ENCODE data around the gene EIF4E1B.

DNA sequence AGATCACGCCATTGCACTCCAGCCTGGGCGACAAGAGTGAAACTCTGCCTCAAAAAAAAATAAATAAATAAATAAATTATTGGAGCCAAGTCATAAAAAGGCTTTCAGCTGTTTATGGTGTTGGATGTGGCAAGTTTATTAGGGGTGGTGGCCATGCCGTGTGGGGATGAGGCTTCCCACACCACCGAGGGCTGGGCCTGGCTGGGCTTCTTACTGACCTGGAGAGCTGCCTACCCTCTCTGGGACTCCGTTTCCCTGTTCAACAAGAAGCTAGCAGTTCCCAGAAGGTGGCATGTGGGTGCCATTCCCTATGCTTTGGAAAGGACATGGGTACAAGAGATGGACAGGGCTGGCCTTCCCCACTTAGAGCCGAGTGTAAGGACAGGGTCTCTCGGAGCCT is 43.1 kb upstream of the EIF4E1B start:
- TF ChIP-seq CTCF (conservative IDR thresholded peaks at IDR 0.05; ENCODE audit: low read length), result no peak
- no peak for TF ChIP-seq EZH2phosphoT487 (IDR thresholded peaks at IDR 0.05; ENCODE audit: borderline replicate concordance)

All from Loucy (cell line).